Renal cortical epithelial cell (primary cell): Measurements from ENCODE around the gene ADAM12. TPM values are rescaled to one million over a fixed set of nuclear protein-coding genes. Genes with fewer than 3 reads are reported as not detected.
"Not testable (repeated sequence)": the region's sequence is repeated elsewhere in the genome, so short reads cannot be mapped to it uniquely, and the experiment has no call there.

ENCODE experiments used
- DNase-seq: peaks from one replicate; pipeline ENCODE4 v3.0.0-alpha.2; 2011; ENCODE audit warnings: low read depth
- total RNA-seq: library from RNA; depleted of rRNA; stranded (reverse); fragments of >200 nt; gene quantifications from 2 replicates; pipeline ENCODE4 v1.2.3, GENCODE V29; 2014

The ADAM12 gene
- total RNA-seq, 1 donor from 2014 or later, result 19.4 TPM

GRCh38 chr10:126263006-126263676, 125.1 kb downstream of the ADAM12 start:
- DNase-seq, result peak; percentile 53

- DNase-seq, result no peak
Observed at GRCh38 chr10:126262233-126262838, 125.9 kb downstream of the ADAM12 start.

GRCh38 chr10:126259760-126260479, 128.4 kb downstream of the ADAM12 start:
- no peak for DNase-seq

- DNase-seq, result no peak
Observed at GRCh38 chr10:126256864-126257263, 131.4 kb downstream of the ADAM12 start.

- no peak for DNase-seq
Observed at GRCh38 chr10:126255313-126255712, 133.0 kb downstream of the ADAM12 start.

GRCh38 chr10:126253611-126253998, 134.7 kb downstream of the ADAM12 start:
- no peak for DNase-seq

GRCh38 chr10:126252884-126253610, 135.2 kb downstream of the ADAM12 start:
- DNase-seq, result peak; percentile 72

- no peak for DNase-seq
Observed at GRCh38 chr10:126251778-126252407, 136.4 kb downstream of the ADAM12 start.

GRCh38 chr10:126250527-126251310, 137.6 kb downstream of the ADAM12 start:
- DNase-seq, result no peak

GRCh38 chr10:126250045-126250444, 138.2 kb downstream of the ADAM12 start:
- no peak for DNase-seq

- peak; percentile 97 for DNase-seq
Observed at GRCh38 chr10:126247446-126247975, 140.8 kb downstream of the ADAM12 start.

- DNase-seq, result not testable (repeated sequence)
Observed at GRCh38 chr10:126246396-126246795, 141.9 kb downstream of the ADAM12 start.

GRCh38 chr10:126245501-126245900, 142.8 kb downstream of the ADAM12 start:
- DNase-seq, result no peak

- DNase-seq, result peak; percentile 83
Observed at GRCh38 chr10:126243971-126244370, 144.3 kb downstream of the ADAM12 start.

GRCh38 chr10:126243306-126243705, 145.0 kb downstream of the ADAM12 start:
- no peak for DNase-seq

GRCh38 chr10:126242397-126243260, 145.6 kb downstream of the ADAM12 start:
- DNase-seq, result no peak

GRCh38 chr10:126240483-126240882, 147.8 kb downstream of the ADAM12 start:
- DNase-seq, result peak; percentile 27

GRCh38 chr10:126239844-126240243, 148.4 kb downstream of the ADAM12 start:
- DNase-seq, result no peak

- no peak for DNase-seq
Observed at GRCh38 chr10:126235979-126236851, 152.1 kb downstream of the ADAM12 start.
